H7 (cell line): Measurements from ENCODE around the gene ZNF70. TPM values are rescaled to one million over a fixed set of nuclear protein-coding genes. Genes with fewer than 3 reads are reported as not detected.
A peak's percentile ranks its signal among the peaks of the same experiment; 100 is the strongest.

Source experiments
- DNase-seq: peaks from one replicate; pipeline ENCODE4 v3.0.0; 2012
- H3K27me3 ChIP-seq: 2 replicates; pipeline ENCODE4 v1.6.0; 2011; ENCODE audit warnings: mild to moderate bottlenecking, low read length; ENCODE audit not compliant: control insufficient read depth, insufficient read depth
- H3K36me3 ChIP-seq: replicated peaks from 2 replicates; pipeline ENCODE4 v1.5.1; 2011; ENCODE audit warnings: low read length; ENCODE audit not compliant: control insufficient read depth, insufficient read depth
- H3K4me3 ChIP-seq: 2 replicates; pipeline ENCODE4 v1.5.1; 2011; ENCODE audit warnings: low read depth, mild to moderate bottlenecking, control low read depth, low read length, moderate library complexity; ENCODE audit not compliant: insufficient read depth
- total RNA-seq: library from RNA; depleted of rRNA; stranded (reverse); fragments of >200 nt; shearing (Covaris generic); gene quantifications from 2 replicates; pipeline ENCODE4 v1.2.3, GENCODE V29; 2014; rRNA removed

Gene ZNF70
- total RNA-seq, 1 experiment from 2014 or later = 1.7 TPM

- DNase-seq = peak; percentile 75
- no peaks in the 10 kb centered on the region for H3K27me3 ChIP-seq
- H3K36me3 ChIP-seq = peaks cover 6% of the 10 kb centered on the region
- H3K4me3 ChIP-seq = no peak overlapping the region
Measured at GRCh38 chr22:23692598-23693291, 58.2 kb downstream of the ZNF70 start.

GRCh38 chr22:23691748-23692423, 59.0 kb downstream of the ZNF70 start:
- Histone ChIP-seq H3K36me3 (peaks cover 6% of the 10 kb centered on the region), H3K27me3 (no peaks in the 10 kb centered on the region), H3K4me3 (no peak overlapping the region)
- peak; percentile 27 for DNase-seq

- no peak for DNase-seq
- H3K4me3 ChIP-seq = no peak within 1 kb of the TSS
- H3K27me3 ChIP-seq = no peaks in the 10 kb centered on the region
- H3K36me3 ChIP-seq = peaks cover 6% of the 10 kb centered on the region
Measured at GRCh38 chr22:23690713-23691112, 60.2 kb downstream of the ZNF70 start, which contains the start of gene RGL4. Gene RGL4, plus strand, starts transcription at chr22:23691013. Its CDS starts 1,018 bp downstream, at chr22:23692031.

- H3K36me3 ChIP-seq = peaks cover 2% of the 10 kb centered on the region
- no peak overlapping the region for H3K4me3 ChIP-seq
- H3K27me3 ChIP-seq = no peaks in the 10 kb centered on the region
Measured at GRCh38 chr22:23689414-23689813, 61.5 kb downstream of the ZNF70 start.

More at GRCh38 chr22:23689414-23689813, 61.5 kb downstream of the ZNF70 start:
- DNase-seq = no peak

Other genes with a start within 250 kb of the ZNF70 start
- not detected in 2 replicates for gene IGLL1, start 170.8 kb downstream of the ZNF70 start, total RNA-seq
- gene DRICH1, start 118.8 kb downstream of the ZNF70 start, total RNA-seq = not detected in 2 replicates
- not detected in 2 replicates for gene RGL4, start 60.1 kb downstream of the ZNF70 start, total RNA-seq
- not detected in 2 replicates for gene VPREB3, start 3.3 kb upstream of the ZNF70 start, total RNA-seq
- 1.8 and 3.7 TPM in 2 replicates for gene C22orf15, start 11.9 kb upstream of the ZNF70 start, total RNA-seq
- 55.6 and 60.9 TPM in 2 replicates for gene CHCHD10, start 16.9 kb upstream of the ZNF70 start, total RNA-seq
- 7.8 and 12.8 TPM in 2 replicates for gene MMP11, start 21.7 kb upstream of the ZNF70 start, total RNA-seq
- 79.1 and 86.5 TPM in 2 replicates for gene SMARCB1, start 35.9 kb upstream of the ZNF70 start, total RNA-seq
- gene DERL3, start 87.9 kb upstream of the ZNF70 start, total RNA-seq = 5.0 and 9.3 TPM in 2 replicates
- gene SLC2A11, start 106.8 kb upstream of the ZNF70 start, total RNA-seq = 10.7 and 17.4 TPM in 2 replicates
- 952 and 1,162 TPM in 2 replicates for gene MIF, start 143.3 kb upstream of the ZNF70 start, total RNA-seq
- 13.1 and 18.9 TPM in 2 replicates for gene GSTT2B, start 210.1 kb upstream of the ZNF70 start, total RNA-seq
- 3.5 and 4.2 TPM in 2 replicates for gene DDTL, start 215.8 kb upstream of the ZNF70 start, total RNA-seq
- gene DDT, start 223.3 kb upstream of the ZNF70 start, total RNA-seq = 317 and 422 TPM in 2 replicates
- gene GSTT2, start 229.0 kb upstream of the ZNF70 start, total RNA-seq = 0.48 TPM in 1 of 2 replicates, not detected in the other